GM19395 (cell line): ENCODE data around the gene KSR2.
A peak's percentile ranks its signal among the peaks of the same experiment; 100 is the strongest.
"Not testable (repeated sequence)": the region's sequence is repeated elsewhere in the genome, so short reads cannot be mapped to it uniquely, and the experiment has no call there.

Experiments
- ATAC-seq: cut with Tn5 transposase; IDR thresholded peaks from one replicate; pipeline ENCODE4 v1.9.1; 2021; ENCODE audit warnings: mild to moderate bottlenecking, moderate library complexity; ENCODE audit not compliant: unreplicated experiment

The KSR2 gene

GRCh38 chr12:117892441-117892840 is 76.3 kb downstream of the KSR2 start:
- ATAC-seq, result no peak

- ATAC-seq, result not testable (repeated sequence)
Measured at GRCh38 chr12:117891265-117891664, 77.5 kb downstream of the KSR2 start.

GRCh38 chr12:117890644-117891043 is 78.1 kb downstream of the KSR2 start:
- ATAC-seq, result no peak

GRCh38 chr12:117890137-117890536 is 78.7 kb downstream of the KSR2 start:
- no peak for ATAC-seq

- ATAC-seq, result no peak
Measured at GRCh38 chr12:117889098-117889497, 79.7 kb downstream of the KSR2 start.

GRCh38 chr12:117885211-117885610 is 83.6 kb downstream of the KSR2 start:
- no peak for ATAC-seq

GRCh38 chr12:117884161-117884560 is 84.6 kb downstream of the KSR2 start:
- ATAC-seq, result no peak

- no peak for ATAC-seq
Measured at GRCh38 chr12:117882603-117883184, 86.1 kb downstream of the KSR2 start.

GRCh38 chr12:117882181-117882580 is 86.6 kb downstream of the KSR2 start:
- ATAC-seq, result no peak

GRCh38 chr12:117881517-117881916 is 87.3 kb downstream of the KSR2 start:
- ATAC-seq, result no peak

GRCh38 chr12:117878605-117879004 is 90.2 kb downstream of the KSR2 start:
- no peak for ATAC-seq

- ATAC-seq, result no peak
Measured at GRCh38 chr12:117876436-117876816, 92.4 kb downstream of the KSR2 start.

GRCh38 chr12:117875744-117876435 is 92.9 kb downstream of the KSR2 start:
- peak; percentile 60 for ATAC-seq

GRCh38 chr12:117874842-117875434 is 93.9 kb downstream of the KSR2 start:
- ATAC-seq, result peak; percentile 69

GRCh38 chr12:117874198-117874597 is 94.6 kb downstream of the KSR2 start:
- not testable (repeated sequence) for ATAC-seq

GRCh38 chr12:117872546-117873169 is 96.1 kb downstream of the KSR2 start:
- ATAC-seq, result no peak

- no peak for ATAC-seq
Measured at GRCh38 chr12:117869551-117869950, 99.2 kb downstream of the KSR2 start.

GRCh38 chr12:117867348-117867747 is 101.4 kb downstream of the KSR2 start:
- ATAC-seq, result no peak

- ATAC-seq, result no peak
Measured at GRCh38 chr12:117865505-117865904, 103.3 kb downstream of the KSR2 start.

- no peak for ATAC-seq
Measured at GRCh38 chr12:117863002-117863709, 105.6 kb downstream of the KSR2 start.

- ATAC-seq, result no peak
Measured at GRCh38 chr12:117861691-117862090, 107.1 kb downstream of the KSR2 start.
